Stomach (tissue), 4 donors: ENCODE data around the gene INPP5J.

Experiments used
- CTCF ChIP-seq, 7 experiments: fragments of 450-650 bp in 4 of 7; fragments of 200-600 bp in 3 of 7; sonication (generic) in 3 of 7; IDR thresholded peaks; one replicate each; pipeline ENCODE4 v1.5.1; 2016 to 2019; ENCODE audit warnings: antibody characterized with exemption in 7 of 7, control low read depth in 2 of 7, mild to moderate bottlenecking in 1 of 7
- EP300 ChIP-seq: sonication (generic); formaldehyde crosslinking; IDR thresholded peaks from one replicate; pipeline ENCODE4 v1.6.1; 2017; ENCODE audit warnings: antibody characterized with exemption
- POLR2A ChIP-seq, 4 donors: fragments of 450-650 bp; IDR thresholded peaks; one replicate each; pipeline ENCODE4 v1.6.1; 2016; ENCODE audit warnings: antibody characterized with exemption in 4 of 4, control low read depth in 2 of 4, mild to moderate bottlenecking in 1 of 4, moderate library complexity in 1 of 4
- POLR2AphosphoS5 ChIP-seq, 3 donors: sonication (generic); formaldehyde crosslinking; IDR thresholded peaks; one replicate each; pipeline ENCODE4 v1.6.1; 2016; ENCODE audit warnings: antibody characterized with exemption in 3 of 3

DNA sequence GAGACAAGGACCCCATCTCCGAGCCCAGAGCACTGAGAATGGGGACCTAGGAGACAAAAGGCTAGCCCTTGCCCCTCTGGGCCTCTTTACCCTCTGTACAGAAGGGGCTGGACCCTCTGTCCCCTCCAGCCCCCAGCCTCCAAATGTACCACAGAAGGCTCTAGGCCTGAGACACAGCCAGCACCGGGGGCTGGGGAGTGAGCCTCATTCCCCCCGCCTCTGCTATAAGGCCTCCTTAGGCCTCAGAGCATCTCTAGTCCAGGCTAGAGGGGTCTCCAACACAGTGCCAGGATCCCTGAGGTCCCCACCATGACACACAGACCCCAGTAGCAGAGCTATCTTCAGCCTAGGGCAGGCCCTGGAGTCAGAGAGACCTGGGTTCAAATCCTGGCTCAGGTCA, 36.8 kb upstream of the INPP5J start:
- TF ChIP-seq CTCF (IDR thresholded peaks at IDR 0.05) (no peak), POLR2AphosphoS5 (IDR thresholded peaks at IDR 0.05) (no peak), EP300 (no peak), POLR2A (IDR thresholded peaks at IDR 0.05) (no peak)
